Activated CD8-positive, alpha-beta memory T cell treated with anti-CD3 and anti-CD28 coated beads for 48 hours (primary cell): ENCODE measurements around the gene TRIB2.

Source experiments
- DNase-seq, 3 experiments: peaks; one replicate each; pipeline ENCODE4 v3.0.0-alpha.2; 2020; ENCODE audit warnings: low read depth in 2 of 3, low spot score in 2 of 3

The TRIB2 gene

GRCh38 chr2:12773586-12774394 is 57.1 kb downstream of the TRIB2 start:
- no peak for DNase-seq

- DNase-seq = no peak
Measured at GRCh38 chr2:12774395-12774727, 57.6 kb downstream of the TRIB2 start.

- no peak for DNase-seq
Measured at GRCh38 chr2:12776521-12776961, 59.8 kb downstream of the TRIB2 start.

- DNase-seq = no peak
Measured at GRCh38 chr2:12778369-12778768, 61.6 kb downstream of the TRIB2 start.

- DNase-seq = no peak
Measured at GRCh38 chr2:12778811-12779579, 62.3 kb downstream of the TRIB2 start.

GRCh38 chr2:12781329-12781728 is 64.6 kb downstream of the TRIB2 start:
- DNase-seq = no peak

GRCh38 chr2:12787891-12788801 is 71.4 kb downstream of the TRIB2 start:
- DNase-seq = no peak

- no peak for DNase-seq
Measured at GRCh38 chr2:12791906-12792305, 75.2 kb downstream of the TRIB2 start.
